Erythroblast (primary cell): ENCODE results near the gene COP1.

Experiments
- GATA1 ChIP-seq: IDR thresholded peaks from 2 replicates; pipeline ENCODE4 v1.6.1; 2011; ENCODE audit warnings: low read depth, mild to moderate bottlenecking, control low read depth, low read length, moderate library complexity
- POLR2A ChIP-seq: IDR thresholded peaks from 2 replicates; pipeline ENCODE4 v1.6.1; 2011; ENCODE audit warnings: mild to moderate bottlenecking, low read length

GRCh38 chr1:176068901-176069300, 138.2 kb downstream of the COP1 start:
- TF ChIP-seq POLR2A (no peak), GATA1 (no peak)
